NCI-H1092 treated with DMSO at 0.1 percent for 48 hours (cell line): ENCODE results near the gene LSMEM2.
A peak's percentile ranks its signal among the peaks of the same experiment; 100 is the strongest.
"Not testable (repeated sequence)": the region's sequence is repeated elsewhere in the genome, so short reads cannot be mapped to it uniquely, and the experiment has no call there.

ENCODE experiments used
- DNase-seq: peaks from one replicate; lab custom pipeline; 2025; lab: John Stamatoyannopoulos, UW

LSMEM2 gene

GRCh38 chr3:50278880-50279224, at the start of gene LSMEM2:
Gene LSMEM2 (plus strand): TSS chr3:50279087. CDS start chr3:50279114, 27 bp downstream.
- no peak for DNase-seq

- DNase-seq, result no peak
These were observed 49.4 kb upstream of the LSMEM2 start for GRCh38 chr3:50229490-50229889.

- DNase-seq, result no peak
These were observed 48.6 kb upstream of the LSMEM2 start for GRCh38 chr3:50230104-50230793.

- no peak for DNase-seq
These were observed 48.1 kb upstream of the LSMEM2 start for GRCh38 chr3:50230794-50231125.

- no peak for DNase-seq
These were observed 47.3 kb upstream of the LSMEM2 start for GRCh38 chr3:50231581-50231980.

GRCh38 chr3:50232303-50232702, 46.6 kb upstream of the LSMEM2 start:
- DNase-seq, result no peak

- DNase-seq, result no peak
These were observed 45.7 kb upstream of the LSMEM2 start for GRCh38 chr3:50233176-50233575.

GRCh38 chr3:50235716-50236483, 43.0 kb upstream of the LSMEM2 start, which contains the start of gene GNAI2:
Gene GNAI2 (plus strand): TSS chr3:50236204. CDS start chr3:50236336, 132 bp downstream.
- peak; percentile 96 for DNase-seq

- no peak for DNase-seq
These were observed 42.3 kb upstream of the LSMEM2 start for GRCh38 chr3:50236484-50237132.

GRCh38 chr3:50237133-50237651, 41.7 kb upstream of the LSMEM2 start:
- DNase-seq, result no peak

GRCh38 chr3:50237754-50238548, 40.9 kb upstream of the LSMEM2 start:
- DNase-seq, result peak; percentile 47

GRCh38 chr3:50238549-50239026, 40.3 kb upstream of the LSMEM2 start:
- DNase-seq, result no peak

GRCh38 chr3:50239649-50240048, 39.2 kb upstream of the LSMEM2 start:
- DNase-seq, result no peak

GRCh38 chr3:50241163-50241562, 37.7 kb upstream of the LSMEM2 start:
- no peak for DNase-seq

- no peak for DNase-seq
These were observed 37.0 kb upstream of the LSMEM2 start for GRCh38 chr3:50241713-50242380.

- DNase-seq, result no peak
These were observed 36.5 kb upstream of the LSMEM2 start for GRCh38 chr3:50242381-50242770.

GRCh38 chr3:50242851-50243542, 35.9 kb upstream of the LSMEM2 start:
- DNase-seq, result no peak

- DNase-seq, result no peak
These were observed 35.4 kb upstream of the LSMEM2 start for GRCh38 chr3:50243543-50243895.

- not testable (repeated sequence) for DNase-seq
These were observed 34.1 kb upstream of the LSMEM2 start for GRCh38 chr3:50244813-50245212.

- no peak for DNase-seq
These were observed 33.6 kb upstream of the LSMEM2 start for GRCh38 chr3:50245251-50245745.
